Activated CD8-positive, alpha-beta memory T cell treated with anti-CD3 and anti-CD28 coated beads, Interleukin-2, amount 50 U/mL, for 24 hours (primary cell): Measurements from ENCODE around the gene GPATCH2L.

Experiments used
- DNase-seq: peaks from one replicate; pipeline ENCODE4 v3.0.0-alpha.2; 2020; ENCODE audit errors: extremely low read depth

Gene GPATCH2L

DNA sequence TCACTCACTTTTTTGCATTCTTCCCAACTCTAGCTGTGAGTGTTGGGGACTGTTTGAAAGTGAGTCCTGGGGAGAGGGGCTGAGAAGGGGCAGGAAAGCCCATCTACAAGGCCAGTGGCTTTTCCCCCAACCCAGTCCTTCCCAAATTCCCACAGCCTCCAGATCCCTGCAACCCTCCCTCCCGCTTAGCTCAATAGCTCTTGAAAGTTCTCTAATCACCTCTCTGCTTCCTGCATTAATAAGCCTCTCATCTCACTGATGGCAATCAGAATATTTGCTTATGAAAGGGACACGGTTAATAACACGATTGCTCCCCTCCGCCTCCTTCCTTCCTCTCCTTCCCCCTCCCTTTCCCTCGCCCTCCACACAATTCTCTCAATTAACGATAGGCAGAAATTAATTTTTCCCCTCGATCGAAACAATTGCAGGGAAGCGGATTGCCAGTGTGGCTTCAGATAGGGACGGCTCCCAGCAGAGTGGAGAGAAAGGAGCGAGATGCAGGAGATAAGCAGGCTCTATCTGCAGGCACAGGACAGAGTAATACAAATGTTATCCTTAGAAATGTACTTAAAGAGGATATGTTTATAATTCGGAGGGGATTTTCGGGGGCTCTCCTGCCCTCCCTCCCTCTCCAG is 15.1 kb upstream of the GPATCH2L start:
- DNase-seq = no peak

DNA sequence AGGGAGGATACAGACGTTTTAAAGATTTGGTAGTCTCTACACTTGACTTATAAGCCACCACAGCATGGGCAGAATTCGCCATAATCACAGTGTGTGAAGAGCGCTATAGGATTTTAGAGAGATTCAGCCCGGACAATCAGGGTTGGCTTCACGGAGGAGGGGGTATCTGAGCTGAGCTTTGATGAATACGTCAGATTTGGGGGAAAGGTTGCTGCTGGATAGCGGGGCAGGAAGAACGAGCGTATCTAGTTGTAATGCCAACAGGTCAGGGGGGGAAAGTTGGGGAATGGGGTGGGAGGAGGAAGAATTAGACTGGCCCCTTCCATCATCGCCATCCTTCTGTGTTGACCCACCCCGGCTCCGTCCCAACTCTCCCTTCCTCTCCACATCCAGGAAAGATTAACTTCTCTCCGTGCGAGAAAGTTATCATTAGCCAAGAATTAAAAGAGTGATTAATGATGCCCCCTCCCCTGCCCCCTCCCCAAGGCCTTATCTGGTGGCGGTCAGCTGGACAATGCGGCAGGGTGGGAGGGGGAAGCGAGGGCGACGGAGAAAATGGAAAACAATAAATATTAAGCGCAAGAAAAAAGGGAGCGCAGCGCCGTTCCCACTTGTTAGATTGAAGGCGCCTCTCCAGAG is 13.5 kb upstream of the GPATCH2L start:
- no peak for DNase-seq

DNA sequence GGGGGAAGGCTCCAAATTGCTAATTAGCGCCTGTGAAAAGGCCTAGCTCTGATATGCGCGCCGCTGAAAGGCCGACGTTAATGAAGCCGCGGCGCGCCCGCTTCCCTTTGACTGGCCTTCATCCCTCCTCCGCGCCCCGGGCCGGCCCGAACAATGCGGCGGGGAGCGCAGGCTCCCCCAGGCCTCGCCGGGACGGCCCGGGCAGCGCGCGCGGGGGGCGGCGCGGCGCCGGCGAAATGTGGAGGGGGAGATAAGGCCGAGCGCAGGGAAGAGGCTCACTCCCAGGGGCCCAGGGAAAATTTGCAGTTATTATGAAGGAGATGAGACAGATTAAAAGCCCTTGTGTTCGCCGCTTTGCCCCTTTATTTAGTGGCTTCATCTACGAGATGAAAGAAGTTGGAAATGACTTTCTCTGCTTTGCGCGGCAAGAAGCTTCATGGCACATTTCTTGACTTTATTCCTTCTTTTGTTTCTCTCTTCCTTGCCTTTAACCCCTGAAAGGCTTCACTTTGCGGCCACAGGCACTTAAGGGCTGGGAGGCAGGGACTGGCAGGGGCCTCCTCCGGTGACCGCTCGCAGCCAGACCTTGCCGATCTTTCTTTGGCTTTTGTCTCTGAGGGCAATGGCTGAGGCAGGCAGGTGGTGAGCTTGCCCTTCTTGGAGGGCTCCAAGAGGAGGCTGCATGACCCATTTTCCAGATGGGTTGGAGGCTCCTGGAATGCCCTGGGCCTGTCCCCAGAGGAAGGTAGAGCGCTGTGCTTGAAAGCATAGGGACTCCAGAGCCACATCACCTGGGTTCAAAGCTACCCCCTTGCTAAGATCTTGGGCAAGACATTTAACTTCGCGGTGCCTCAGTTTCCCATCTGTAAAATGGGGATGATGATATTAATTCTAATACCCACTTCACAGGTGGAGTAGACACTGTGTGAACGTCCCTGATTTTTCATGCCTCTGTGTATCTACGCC is 12.7 kb upstream of the GPATCH2L start:
- DNase-seq = no peak

DNA sequence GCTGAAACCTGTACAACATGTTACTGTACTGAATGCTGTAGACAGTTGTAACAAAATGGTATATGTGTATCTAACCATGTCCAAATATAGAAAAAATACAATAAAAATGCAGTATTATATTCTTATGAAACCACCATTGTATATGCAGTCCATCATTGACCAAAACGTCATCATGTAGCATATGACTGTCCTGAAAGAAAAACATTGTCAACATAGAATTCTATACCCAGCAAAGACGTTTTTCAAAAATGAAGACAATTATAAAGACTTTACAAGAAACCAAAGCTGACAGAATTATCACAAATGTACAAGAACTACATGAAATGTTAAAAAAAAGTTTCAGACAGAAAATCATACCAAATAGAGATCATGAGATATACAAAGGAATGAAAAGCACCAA is 8.1 kb upstream of the GPATCH2L start:
- DNase-seq = no peak

DNA sequence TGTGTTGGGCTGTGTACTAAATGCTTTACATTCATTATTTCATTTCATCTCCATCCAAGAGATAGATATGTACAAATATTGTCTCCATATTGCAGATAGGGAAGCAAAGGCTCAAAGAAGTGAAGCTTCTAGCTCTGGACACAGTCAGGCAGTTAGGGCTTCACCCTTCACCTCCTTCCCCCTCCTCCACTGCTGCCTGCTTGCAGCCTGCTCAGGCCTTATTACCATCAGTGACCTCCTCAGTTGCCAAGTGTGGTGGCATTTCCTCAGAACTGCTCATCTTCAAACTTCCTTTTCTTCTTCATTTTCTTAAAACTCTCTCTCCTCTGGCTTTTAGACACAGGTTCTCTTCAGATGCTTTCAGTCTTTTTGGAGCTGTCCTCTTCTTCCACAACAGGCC is 4.7 kb upstream of the GPATCH2L start:
- DNase-seq = no peak

DNA sequence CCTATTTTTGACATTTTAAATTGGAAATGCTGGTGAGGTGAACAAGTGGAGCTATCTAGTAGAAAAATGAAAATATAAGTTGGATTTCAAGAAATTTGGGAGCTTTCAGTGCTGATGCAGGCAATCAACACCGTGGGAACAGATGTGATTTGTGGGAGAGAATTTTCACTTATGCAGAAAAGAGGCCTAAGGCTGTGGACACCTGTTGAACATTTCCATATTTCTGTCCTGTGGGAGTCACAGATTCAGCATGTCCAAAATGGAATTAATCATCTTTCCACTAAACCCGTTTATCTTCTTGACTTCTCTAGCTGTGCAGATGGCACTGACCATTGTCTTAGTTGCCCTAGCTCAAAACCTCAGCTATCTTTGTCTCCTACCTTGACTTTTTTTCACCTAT is 2.5 kb upstream of the GPATCH2L start:
- no peak for DNase-seq

DNA sequence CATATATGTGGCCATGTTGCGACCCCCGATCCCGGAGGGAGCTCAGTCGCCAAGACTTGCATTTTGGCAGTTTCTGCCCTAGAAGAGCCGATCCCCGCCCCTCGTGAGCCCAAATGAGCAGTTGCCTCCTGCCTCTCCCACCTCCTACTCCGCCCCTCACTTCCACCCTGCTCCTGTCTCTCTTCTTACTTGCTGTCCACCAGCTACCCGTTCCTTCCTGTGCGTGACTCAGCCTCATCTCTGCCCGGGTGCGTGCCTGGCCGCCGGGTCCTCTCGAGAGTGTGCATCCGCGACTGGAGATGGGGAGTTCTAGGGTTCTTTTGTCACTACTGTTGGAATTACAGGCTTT is 585 bp downstream of the GPATCH2L start:
- DNase-seq = peak; percentile 30

DNA sequence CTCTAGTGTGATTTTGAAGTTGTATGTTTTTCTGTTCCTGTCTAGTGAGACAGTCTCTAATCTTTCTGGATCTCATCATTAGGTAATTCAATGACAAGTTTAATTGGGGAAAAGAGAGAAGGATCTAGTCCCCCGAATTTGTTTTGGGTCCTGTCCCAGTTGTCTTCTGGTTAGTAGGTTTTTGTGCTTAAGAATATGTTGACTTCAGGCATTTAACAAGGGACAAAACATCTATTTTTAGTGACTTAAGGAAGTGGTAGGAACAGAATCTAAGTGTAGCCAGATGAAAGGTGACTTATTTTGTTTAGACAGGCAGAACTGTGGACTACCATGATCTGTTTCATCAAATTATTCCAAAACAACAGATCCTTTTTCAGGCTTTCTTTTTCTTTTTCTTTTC is 2.2 kb downstream of the GPATCH2L start:
- no peak for DNase-seq

DNA sequence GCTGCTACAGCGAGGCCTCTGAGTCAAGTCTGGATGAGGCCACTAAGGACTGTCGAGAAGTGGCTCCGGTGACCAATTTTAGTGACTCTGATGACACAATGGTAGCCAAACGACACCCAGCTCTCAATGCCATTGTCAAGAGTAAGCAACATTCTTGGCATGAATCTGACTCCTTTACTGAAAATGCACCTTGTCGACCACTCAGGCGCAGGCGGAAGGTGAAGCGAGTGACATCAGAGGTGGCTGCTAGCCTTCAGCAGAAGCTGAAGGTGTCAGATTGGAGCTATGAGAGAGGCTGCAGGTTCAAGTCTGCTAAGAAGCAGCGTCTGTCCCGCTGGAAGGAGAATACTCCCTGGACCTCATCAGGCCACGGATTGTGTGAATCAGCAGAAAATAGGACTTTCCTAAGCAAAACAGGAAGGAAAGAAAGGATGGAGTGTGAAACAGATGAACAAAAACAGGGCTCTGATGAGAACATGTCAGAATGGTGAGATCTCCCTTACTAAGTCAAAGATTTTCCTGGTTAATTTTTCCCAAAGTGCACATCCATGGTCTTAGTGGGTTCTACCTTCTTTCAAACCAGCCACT is 2.9 kb downstream of the GPATCH2L start:
- DNase-seq = no peak

DNA sequence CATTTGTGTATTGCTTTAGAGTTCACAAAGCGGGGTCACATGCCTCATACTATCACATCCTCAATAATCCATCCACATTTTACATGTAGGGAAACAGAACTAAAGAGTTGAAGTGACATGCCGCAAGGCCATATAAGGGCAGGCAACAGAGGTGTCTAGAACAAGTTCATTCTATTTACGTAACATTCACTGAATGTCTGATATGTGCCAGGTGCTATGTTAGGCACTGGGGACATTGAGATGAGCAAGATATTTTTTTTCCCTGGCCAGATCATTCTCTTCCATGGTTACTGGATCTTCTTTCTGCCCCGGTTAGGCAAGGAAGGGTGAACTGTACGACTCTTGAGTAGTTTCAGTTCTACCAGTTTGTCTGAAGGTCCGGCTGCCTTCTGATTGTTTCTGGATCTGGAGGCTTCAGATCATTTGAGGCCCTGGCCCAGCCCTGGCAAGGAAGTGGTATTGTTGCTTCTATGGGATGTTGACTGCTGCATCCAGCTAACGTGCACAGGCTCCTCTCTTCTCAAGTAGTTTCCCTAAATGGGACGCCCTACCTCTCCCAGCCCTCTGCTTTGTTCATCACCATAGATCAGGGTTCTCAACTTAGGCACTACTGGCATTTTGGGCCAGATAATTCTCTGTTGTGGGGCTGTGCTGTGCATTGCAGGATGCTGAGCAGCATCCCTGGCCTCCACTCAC is 12.1 kb downstream of the GPATCH2L start:
- no peak for DNase-seq

DNA sequence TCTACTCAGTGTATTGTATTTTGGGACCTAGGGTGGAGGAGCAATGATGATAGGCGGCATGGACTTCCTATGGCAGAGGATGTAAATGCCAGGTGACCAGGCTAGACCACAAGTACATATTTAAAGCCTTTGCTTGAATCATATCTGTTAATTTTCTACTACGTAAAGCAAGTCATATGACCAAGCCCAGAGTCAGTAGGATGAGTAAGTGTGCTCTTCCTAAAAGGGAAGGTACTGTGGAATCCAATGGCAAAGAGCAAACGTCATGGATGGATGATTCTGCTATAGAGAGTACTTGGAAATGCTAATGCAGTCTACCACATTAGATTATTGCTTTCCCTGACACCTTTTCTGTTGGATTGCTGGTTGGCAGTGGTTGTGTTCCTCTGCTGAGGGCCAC is 16.8 kb downstream of the GPATCH2L start:
- DNase-seq = no peak

DNA sequence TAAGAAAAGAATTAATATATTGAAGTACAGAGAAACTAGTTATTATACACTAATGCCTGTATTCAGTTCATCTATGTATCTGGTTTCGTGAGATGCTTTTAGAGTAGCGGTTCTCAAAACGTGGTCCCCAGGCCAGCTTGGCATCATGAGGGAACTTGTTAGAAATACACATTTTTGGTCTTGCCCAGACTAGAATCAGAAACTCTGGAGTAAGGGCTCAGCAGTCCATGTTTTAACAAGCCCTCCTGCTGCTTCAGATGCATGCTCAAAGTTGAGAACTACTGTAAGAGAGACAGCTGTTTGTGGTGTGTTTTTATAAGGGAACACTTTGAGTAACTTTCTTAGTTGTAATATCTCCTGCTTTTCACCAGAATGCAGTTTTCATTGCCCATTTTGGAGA is 18.1 kb downstream of the GPATCH2L start:
- no peak for DNase-seq

DNA sequence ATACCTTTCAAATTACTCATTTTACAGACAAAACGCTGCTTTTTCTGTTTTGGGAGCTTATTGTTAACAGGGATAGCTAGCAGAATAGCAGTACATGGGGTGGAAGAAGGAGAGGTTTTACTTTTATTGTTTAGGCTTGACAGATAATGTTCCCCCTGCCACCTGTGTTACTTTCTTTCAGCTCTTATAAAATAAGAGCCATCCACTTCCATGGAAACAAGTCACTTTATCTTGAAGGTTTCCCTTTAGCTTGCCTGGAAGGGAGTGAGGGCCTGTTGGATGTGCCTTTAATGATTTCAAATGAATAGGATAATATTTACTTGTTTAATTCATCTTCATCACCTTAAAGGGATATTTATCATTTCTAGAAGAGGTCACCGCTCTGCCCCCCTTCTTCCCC is 23.3 kb downstream of the GPATCH2L start:
- no peak for DNase-seq

DNA sequence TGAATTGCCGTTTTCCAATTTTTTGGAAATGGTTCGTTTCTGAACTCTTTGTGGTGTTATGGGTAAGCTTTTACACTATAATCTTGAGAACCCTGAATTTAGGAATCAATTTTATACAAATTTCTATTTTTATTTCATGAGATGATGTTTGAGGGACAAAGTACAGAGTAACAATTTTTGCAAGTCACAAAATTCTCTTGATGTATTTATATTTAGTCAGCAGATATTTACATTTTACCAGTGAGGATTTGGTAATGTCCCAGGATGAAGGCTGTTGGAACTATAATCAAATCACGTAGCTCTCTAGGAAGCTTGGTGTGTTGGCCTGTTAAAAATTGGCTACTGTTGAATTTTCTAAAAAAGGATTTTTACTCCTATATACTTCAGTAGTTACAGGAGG is 24.2 kb downstream of the GPATCH2L start:
- DNase-seq = no peak

DNA sequence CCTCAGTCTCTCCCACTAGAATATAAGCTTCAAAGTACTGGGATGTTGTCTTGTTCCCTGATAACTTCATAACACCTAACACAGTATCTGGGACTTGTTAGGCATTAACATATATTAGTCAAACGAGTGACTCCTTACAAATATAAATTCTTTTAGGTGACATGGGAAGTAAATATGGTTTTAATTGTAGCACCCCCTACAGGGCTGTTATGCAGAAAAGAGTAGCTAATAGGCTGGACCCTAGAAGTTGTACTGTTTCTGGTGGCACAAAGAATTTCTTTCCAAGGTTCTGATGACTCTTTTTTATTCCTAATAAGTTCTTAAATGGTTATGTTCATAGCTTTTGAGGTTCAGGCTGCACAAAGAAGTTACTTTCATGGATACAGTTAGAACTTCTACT is 29.8 kb downstream of the GPATCH2L start:
- DNase-seq = no peak

DNA sequence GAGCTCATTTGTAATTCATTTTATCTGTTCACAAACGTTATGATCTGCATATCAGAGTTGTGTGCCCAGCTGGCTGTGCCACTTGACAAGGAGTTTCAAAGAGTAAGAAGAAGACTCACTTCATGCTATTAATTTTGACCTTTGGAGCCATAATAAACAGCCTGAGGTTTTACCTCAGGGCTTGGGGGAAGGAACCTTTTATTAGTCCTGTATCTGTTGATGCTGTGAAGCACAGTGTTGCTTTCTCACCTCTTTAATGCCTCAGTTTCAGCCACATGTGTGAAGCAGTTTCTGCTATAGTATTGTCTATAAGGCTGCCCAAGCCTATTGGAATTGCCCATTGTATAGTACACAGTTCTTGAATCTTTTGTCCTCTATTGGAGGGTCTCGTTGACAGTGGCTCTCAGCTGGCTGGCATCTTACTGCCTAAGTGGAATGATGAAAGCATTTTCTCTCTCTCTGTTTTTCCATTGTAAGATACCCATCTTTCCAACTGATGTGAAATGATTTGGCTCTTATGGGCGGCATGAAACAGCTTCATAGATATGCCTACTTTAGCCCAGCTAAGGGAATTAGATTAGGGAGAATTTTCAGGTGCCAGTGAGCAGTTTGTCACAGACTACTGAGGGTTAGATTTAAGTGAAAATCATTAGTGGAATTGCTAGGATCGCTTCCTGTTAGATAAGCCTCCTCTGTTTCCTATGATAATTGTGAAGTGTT is 34.7 kb downstream of the GPATCH2L start:
- no peak for DNase-seq

DNA sequence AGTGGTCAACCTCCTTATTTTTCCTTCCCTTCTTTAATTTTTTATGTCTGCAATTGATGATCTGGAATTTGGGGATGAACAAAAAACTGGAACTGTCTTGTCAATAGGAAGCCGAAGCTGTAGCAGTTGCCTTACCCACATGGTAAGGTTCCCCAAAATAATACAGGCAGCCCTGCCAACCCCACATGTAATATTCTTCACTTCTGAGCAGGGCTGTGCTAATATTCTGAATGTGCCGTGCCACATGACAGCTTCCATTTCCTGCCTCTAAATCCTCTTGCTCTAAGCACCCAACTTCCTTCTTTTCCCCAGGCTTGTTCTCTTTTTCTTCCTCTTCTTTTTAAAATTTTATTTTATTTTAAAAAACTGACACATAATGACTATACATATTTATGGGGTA is 39.6 kb downstream of the GPATCH2L start:
- no peak for DNase-seq

DNA sequence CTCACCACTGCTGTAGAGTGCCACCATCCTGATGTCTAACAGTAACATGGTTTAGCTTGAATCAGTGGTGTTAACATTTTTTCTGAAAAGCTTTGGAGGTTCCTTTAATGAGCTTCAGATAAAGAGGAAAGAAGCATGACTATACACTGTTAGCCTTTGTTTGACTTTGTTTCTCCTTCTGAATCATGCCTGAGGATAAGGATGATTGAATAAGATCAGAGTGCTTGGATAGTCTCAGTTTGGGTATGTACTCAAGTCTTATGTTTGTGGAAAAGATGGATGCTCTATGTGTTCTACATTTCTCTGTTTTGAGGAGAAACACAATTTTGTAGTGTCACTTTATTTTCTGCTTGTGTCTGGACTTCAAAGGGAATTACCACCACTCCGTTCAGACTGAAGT is 42.0 kb downstream of the GPATCH2L start:
- no peak for DNase-seq

DNA sequence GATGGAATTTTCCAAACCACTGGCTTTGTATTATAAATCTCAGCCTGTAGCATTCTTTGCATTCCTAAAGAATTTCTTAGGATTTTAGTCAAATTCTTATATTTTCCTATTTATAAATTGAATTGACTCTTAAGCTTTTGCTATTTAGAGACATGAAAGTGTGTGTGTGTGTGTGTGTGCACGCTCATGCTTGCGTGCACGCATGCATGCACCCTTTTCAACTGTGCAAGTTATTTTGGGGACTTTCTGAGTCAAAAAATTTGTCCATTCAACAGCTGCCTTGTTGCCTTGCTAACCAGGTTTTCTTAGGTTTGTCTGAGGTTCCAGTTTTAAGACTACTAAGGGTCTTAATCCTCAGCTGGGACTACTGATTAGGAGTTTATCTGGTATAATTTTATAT is 42.6 kb downstream of the GPATCH2L start:
- no peak for DNase-seq

DNA sequence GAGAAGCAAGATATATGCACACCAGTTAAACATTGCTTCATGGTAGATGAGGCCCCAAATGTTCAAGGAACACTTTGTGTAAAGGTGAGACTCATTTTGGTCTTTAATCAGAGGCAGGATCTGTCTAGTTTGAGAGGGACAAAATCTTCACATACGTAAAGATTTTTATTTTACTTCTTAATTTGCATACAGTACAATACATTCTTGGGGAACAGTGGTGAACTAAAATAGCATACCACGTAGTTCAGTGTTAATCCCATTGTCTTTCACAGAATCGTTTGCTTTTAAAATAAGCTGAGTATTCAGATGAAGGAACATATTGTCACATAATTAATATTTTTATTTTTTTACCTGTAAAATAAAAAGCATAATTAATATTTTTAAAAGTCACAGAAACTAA is 43.3 kb downstream of the GPATCH2L start:
- no peak for DNase-seq

DNA sequence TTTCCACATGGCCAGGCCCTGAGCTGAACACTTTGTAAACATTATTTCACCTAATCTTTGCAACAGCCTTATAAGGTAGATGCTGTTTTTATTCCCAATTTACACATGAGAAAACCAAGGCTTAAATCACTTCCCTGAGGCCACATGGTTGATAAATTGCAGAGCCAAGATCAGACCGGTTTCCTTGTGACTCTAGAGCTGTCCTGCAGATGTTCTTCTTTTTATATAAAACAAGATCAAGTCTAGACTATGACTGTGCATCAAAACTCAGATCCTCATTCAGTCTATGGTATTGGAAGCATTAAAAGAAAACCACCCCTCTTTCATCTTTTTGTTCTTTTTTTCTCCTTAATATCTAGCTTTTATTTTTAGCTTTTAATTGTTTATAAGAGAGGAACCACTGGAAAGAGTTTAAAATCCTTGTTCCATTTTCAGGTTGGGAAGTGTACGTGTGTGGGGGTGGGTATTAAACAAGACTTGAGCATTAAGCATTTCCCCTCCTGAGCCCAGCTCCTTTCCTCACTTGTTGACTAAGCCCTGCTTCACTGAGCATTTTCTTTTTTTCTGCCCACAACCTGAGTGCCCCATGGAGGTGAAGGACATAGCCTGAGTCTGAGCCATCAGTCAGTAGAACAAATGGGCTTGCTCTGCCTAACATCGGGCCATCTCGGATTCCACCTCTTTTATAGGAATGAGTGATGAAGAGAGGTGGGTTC is 45.4 kb downstream of the GPATCH2L start:
- no peak for DNase-seq
